ENCODE measurements around the gene NUP35.
A peak's percentile ranks its signal among the peaks of the same experiment; 100 is the strongest.

Gene NUP35

GRCh38 chr2:183124222-183124956, at the start of gene NUP35:
Gene NUP35 (plus strand): TSS chr2:183124443. CDS start chr2:183124458, 15 bp downstream.
- peak; percentile 75 to 80 for DNase-seq

GRCh38 chr2:183078163-183078463, 46.1 kb upstream of the NUP35 start:
- DNase-seq = no peak

GRCh38 chr2:183078464-183079138, 45.6 kb upstream of the NUP35 start, which contains the start of gene DUSP19:
Gene DUSP19 (plus strand): TSS chr2:183078747. CDS start chr2:183078934, 187 bp downstream.
- peak; percentile 72 to 79 for DNase-seq

- DNase-seq = no peak
Measured at GRCh38 chr2:183079139-183079775, 45.0 kb upstream of the NUP35 start.

- no peak for DNase-seq
Measured at GRCh38 chr2:183081911-183082310, 42.3 kb upstream of the NUP35 start.

GRCh38 chr2:183088061-183088460, 36.2 kb upstream of the NUP35 start:
- no peak for DNase-seq

- DNase-seq = no peak
Measured at GRCh38 chr2:183089192-183089851, 34.9 kb upstream of the NUP35 start.

- no peak for DNase-seq
Measured at GRCh38 chr2:183091318-183091953, 32.8 kb upstream of the NUP35 start.

- DNase-seq = no peak
Measured at GRCh38 chr2:183091954-183092345, 32.3 kb upstream of the NUP35 start.

GRCh38 chr2:183093857-183094657, 30.2 kb upstream of the NUP35 start:
- no peak for DNase-seq

GRCh38 chr2:183105402-183106134, 18.7 kb upstream of the NUP35 start:
- no peak for DNase-seq

- no peak for DNase-seq
Measured at GRCh38 chr2:183112577-183112976, 11.7 kb upstream of the NUP35 start.

GRCh38 chr2:183113630-183114029, 10.6 kb upstream of the NUP35 start:
- DNase-seq = no peak

- no peak for DNase-seq
Measured at GRCh38 chr2:183117226-183117625, 7.0 kb upstream of the NUP35 start.

GRCh38 chr2:183123117-183123958, 905 bp upstream of the NUP35 start:
- no peak for DNase-seq

GRCh38 chr2:183123959-183124221, 353 bp upstream of the NUP35 start:
- no peak for DNase-seq

- no peak for DNase-seq
Measured at GRCh38 chr2:183124957-183125255, 663 bp downstream of the NUP35 start.

- no peak for DNase-seq
Measured at GRCh38 chr2:183125659-183126341, 1.6 kb downstream of the NUP35 start.

GRCh38 chr2:183126635-183127034, 2.4 kb downstream of the NUP35 start:
- no peak for DNase-seq

- DNase-seq = no peak
Measured at GRCh38 chr2:183134016-183134415, 9.8 kb downstream of the NUP35 start.
